Keratinocyte (primary cell): ENCODE measurements around the gene FBXO27. TPM values are rescaled to one million over a fixed set of nuclear protein-coding genes. Genes with fewer than 3 reads are reported as not detected.

Experiments used
- DNase-seq: peaks from one replicate; pipeline ENCODE4 v3.0.0-alpha.2; 2011; ENCODE audit warnings: low read depth, missing footprints, low spot score
- FAIRE-seq: peaks from 2 replicates; lab custom pipeline; 2011; peaks lifted over from hg19 to GRCh38; lab: Jason Lieb, UNC
- H2AFZ ChIP-seq: 2 replicates; pipeline ENCODE4 v1.6.0; 2012; ENCODE audit warnings: low read length, control low read depth, inconsistent platforms; ENCODE audit not compliant: control insufficient read depth
- H3K27ac ChIP-seq: 2 replicates; pipeline ENCODE4 v1.5.1; 2011; ENCODE audit warnings: low read length; ENCODE audit not compliant: control insufficient read depth, insufficient read depth
- H3K27me3 ChIP-seq: 3 replicates; pipeline ENCODE4 v1.6.0; 2011; ENCODE audit warnings: low read length; ENCODE audit not compliant: control insufficient read depth, insufficient read depth; ENCODE audit errors: extremely low read depth
- H3K36me3 ChIP-seq, 2 experiments: 2 replicates in 1 of 2; 3 replicates in 1 of 2; pipeline ENCODE4 v1.5.1; 2011; ENCODE audit warnings: low read length in 2 of 2, mild to moderate bottlenecking in 1 of 2; ENCODE audit not compliant: control insufficient read depth in 2 of 2, insufficient read depth in 2 of 2; ENCODE audit errors: extremely low read depth in 1 of 2
- H3K4me1 ChIP-seq: 3 replicates; pipeline ENCODE4 v1.5.1; 2011; ENCODE audit warnings: low read length; ENCODE audit not compliant: control insufficient read depth, insufficient read depth; ENCODE audit errors: extremely low read depth
- H3K4me2 ChIP-seq: 3 replicates; pipeline ENCODE4 v1.6.0; 2011; ENCODE audit warnings: low read depth, low read length; ENCODE audit not compliant: control insufficient read depth, insufficient read depth; ENCODE audit errors: extremely low read depth
- H3K4me3 ChIP-seq, 3 experiments: fragments of 200-600 bp in 1 of 3; sonication (generic) in 1 of 3; 2 replicates in 2 of 3; 3 replicates in 1 of 3; pipeline ENCODE4 v1.5.1; 2011 to 2016; ENCODE audit warnings: low read length in 3 of 3, mild to moderate bottlenecking in 3 of 3, control low read depth in 2 of 3, inconsistent platforms in 1 of 3, low read depth in 1 of 3, mixed read lengths in 1 of 3, mixed run types in 1 of 3, moderate library complexity in 1 of 3; ENCODE audit not compliant: control insufficient read depth in 2 of 3, insufficient read depth in 2 of 3; ENCODE audit errors: extremely low read depth in 1 of 3
- H3K79me2 ChIP-seq: 2 replicates; pipeline ENCODE4 v1.6.0; 2012; ENCODE audit warnings: low read length; ENCODE audit not compliant: control insufficient read depth, insufficient read depth
- H3K9ac ChIP-seq: 3 replicates; pipeline ENCODE4 v1.6.0; 2011; ENCODE audit warnings: low read length; ENCODE audit not compliant: control insufficient read depth, insufficient read depth; ENCODE audit errors: extremely low read depth
- H3K9me1 ChIP-seq: 3 replicates; pipeline ENCODE4 v1.6.0; 2011; ENCODE audit warnings: low read length; ENCODE audit not compliant: control insufficient read depth, insufficient read depth; ENCODE audit errors: extremely low read depth
- H3K9me3 ChIP-seq: 2 replicates; pipeline ENCODE4 v1.5.1; 2012; ENCODE audit warnings: low read depth, low read length; ENCODE audit not compliant: control insufficient read depth
- H4K20me1 ChIP-seq: 3 replicates; pipeline ENCODE4 v1.6.0; 2011; ENCODE audit warnings: low read length; ENCODE audit not compliant: control insufficient read depth, insufficient read depth; ENCODE audit errors: extremely low read depth
- CTCF ChIP-seq, 3 experiments: IDR thresholded peaks in 1 of 3; conservative IDR thresholded peaks in 1 of 3; optimal IDR thresholded peaks in 1 of 3; 2 replicates in 2 of 3; 3 replicates in 1 of 3; pipeline versions ENCODE3 to v1.5.1; 2011; ENCODE audit warnings: low read length in 3 of 3, mild to moderate bottlenecking in 3 of 3, moderate library complexity in 2 of 3, control low read depth in 1 of 3, inconsistent platforms in 1 of 3; ENCODE audit not compliant: insufficient read depth in 2 of 3; ENCODE audit errors: extremely low read depth in 1 of 3
- EZH2 ChIP-seq: IDR thresholded peaks from one replicate; pipeline ENCODE4 v1.6.1; 2012; ENCODE audit warnings: inconsistent platforms, mild to moderate bottlenecking, low read length, moderate library complexity
- dilution Hi-C: fragments of 300-500 bp; cut with MboI; formaldehyde crosslinking; loops from one replicate; pipeline ENCODE4 v1.7.0; 2020; ENCODE audit warnings: low sequenced_read_pairs; ENCODE audit not compliant: extremely low pct_ligation_motif_present
- polyA plus RNA-seq, 5 experiments: library from polyadenylated mRNA; depleted of rRNA in 3 of 5; stranded (reverse) in 3 of 5; stranded (forward) in 1 of 5; unstranded in 1 of 5; fragments of >200 nt; gene quantifications; 1 replicate in 1 of 5; 2 replicates in 3 of 5; 3 replicates in 1 of 5; pipeline versions ENCODE4 v1.2.1 to v1.2.3, GENCODE V29; 2011 to 2012; ENCODE audit warnings: missing spikeins in 2 of 5, low read depth in 1 of 5, low replicate concordance in 1 of 5

The FBXO27 gene
- polyA plus RNA-seq, 1 donor (not counting 4 experiments of a cell fraction or from before 2014, with no cell fraction given) = 4.4 TPM

- dilution Hi-C loops = no loop called here
- Histone ChIP-seq H3K27me3 (no peaks in the 10 kb centered on the region), H2AFZ (no peak overlapping the region), H3K79me2 (no peaks in the 10 kb centered on the region), H3K36me3 (no peaks in the 10 kb centered on the region), H3K9me3 (no peaks in the 10 kb centered on the region), H3K9ac (no peak overlapping the region), H3K4me1 (no peaks in the 10 kb centered on the region), H3K4me2 (no peak overlapping the region), H3K27ac (no peak overlapping the region), H3K4me3 (no peak overlapping the region), H4K20me1 (no peaks in the 10 kb centered on the region), H3K9me1 (no peaks in the 10 kb centered on the region)
- TF ChIP-seq CTCF (optimal IDR thresholded peaks at IDR 0.05 in 1 of 3, IDR thresholded peaks at IDR 0.05 in 1 of 3, conservative IDR thresholded peaks at IDR 0.05 in 1 of 3; ENCODE audit: extremely low read depth in 1 of 3, insufficient read depth in 2 of 3, low read length in 3 of 3) (no peak), EZH2 (no peak)
- DNase-seq (no peak), FAIRE-seq (no peak)
Observed at GRCh38 chr19:39021063-39021462, 11.3 kb downstream of the FBXO27 start.

DNA sequence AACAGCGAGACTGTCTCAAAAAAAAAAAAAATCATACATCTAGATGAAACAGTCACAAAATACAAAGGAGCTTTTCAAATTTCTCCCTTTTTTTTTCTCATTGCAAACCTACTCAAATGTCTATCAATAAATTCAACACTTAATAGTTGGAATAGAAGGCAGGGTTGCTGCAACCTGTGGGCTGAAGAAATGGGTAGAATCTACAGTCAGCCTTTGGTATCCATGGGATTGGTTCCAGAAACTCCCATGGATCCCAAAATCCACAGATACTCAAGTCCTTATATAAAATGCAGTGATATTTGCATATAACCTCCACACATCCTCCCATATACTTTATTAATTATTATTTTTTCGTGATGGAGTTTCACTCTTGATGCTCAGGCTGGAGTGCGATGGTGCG, 14.7 kb downstream of the FBXO27 start:
- H3K27ac ChIP-seq = no peak overlapping the region
- H3K9me1 ChIP-seq = no peaks in the 10 kb centered on the region
- dilution Hi-C loops = no loop called here
- no peak for FAIRE-seq
- no peak overlapping the region for H3K4me2 ChIP-seq
- no peaks in the 10 kb centered on the region for H3K27me3 ChIP-seq
- no peaks in the 10 kb centered on the region for H3K79me2 ChIP-seq
- no peaks in the 10 kb centered on the region for H3K36me3 ChIP-seq
- no peaks in the 10 kb centered on the region for H3K9me3 ChIP-seq
- TF ChIP-seq CTCF (optimal IDR thresholded peaks at IDR 0.05 in 1 of 3, IDR thresholded peaks at IDR 0.05 in 1 of 3, conservative IDR thresholded peaks at IDR 0.05 in 1 of 3; ENCODE audit: extremely low read depth in 1 of 3, insufficient read depth in 2 of 3, low read length in 3 of 3) (no peak), EZH2 (no peak)
- no peaks in the 10 kb centered on the region for H4K20me1 ChIP-seq
- H3K4me1 ChIP-seq = no peaks in the 10 kb centered on the region
- H3K4me3 ChIP-seq = no peak overlapping the region
- no peak overlapping the region for H3K9ac ChIP-seq
- no peak for DNase-seq
- no peak overlapping the region for H2AFZ ChIP-seq
